OCI-LY7 (cell line): ENCODE results near the gene GPT2. TPM values are rescaled to one million over a fixed set of nuclear protein-coding genes. Genes with fewer than 3 reads are reported as not detected.

Source experiments
- BruUV-seq: library from RNA; stranded (reverse); fragments of 400-500 nt; replicated peaks from 2 replicates; lab custom pipeline; 2021; lab: Mats Ljungman, UMichigan
- CTCF ChIA-PET: fragments of 300-600 bp; sonication (Branson Sonifier 250); formaldehyde crosslinking; loops from one replicate; lab custom pipeline; 2022; ENCODE audit warnings: antibody characterized with exemption; ENCODE audit not compliant: unreplicated experiment; lab: Charles Lee
- POLR2A ChIA-PET: fragments of 300-600 bp; sonication (Branson Sonifier 250); formaldehyde crosslinking; loops from one replicate; lab custom pipeline; 2022; ENCODE audit warnings: antibody characterized with exemption; lab: Charles Lee
- DNase-seq: peaks from one replicate; pipeline ENCODE4 v3.0.0-alpha.2; 2015; ENCODE audit warnings: low spot score
- H2AFZ ChIP-seq: fragments of 200-600 bp; sonication (generic), shearing (Covaris generic); 2 replicates; pipeline ENCODE4 v1.6.1; 2014; ENCODE audit warnings: mild to moderate bottlenecking, antibody characterized with exemption, low read length, moderate library complexity
- H3K27ac ChIP-seq: fragments of 200-600 bp; sonication (generic); 2 replicates; pipeline ENCODE4 v1.5.1; 2014; ENCODE audit warnings: mixed run types, low read depth, mild to moderate bottlenecking, moderate library complexity, low read length, inconsistent platforms; ENCODE audit not compliant: poor library complexity, severe bottlenecking
- H3K36me3 ChIP-seq: fragments of 200-600 bp; sonication (generic); 2 replicates; pipeline ENCODE4 v1.6.1; 2014; ENCODE audit warnings: mild to moderate bottlenecking, antibody characterized with exemption, low read length, moderate library complexity, mixed read lengths; ENCODE audit not compliant: insufficient read depth
- H3K4me1 ChIP-seq: fragments of 200-600 bp; sonication (generic); 2 replicates; pipeline ENCODE4 v1.5.1; 2014; ENCODE audit warnings: mild to moderate bottlenecking, low read length; ENCODE audit not compliant: insufficient read depth, poor library complexity, severe bottlenecking
- H3K4me2 ChIP-seq: fragments of 200-600 bp; sonication (generic); 2 replicates; pipeline ENCODE4 v1.6.1; 2014; ENCODE audit warnings: mild to moderate bottlenecking, low read length
- H3K4me3 ChIP-seq: fragments of 200-600 bp; sonication (generic); 2 replicates; pipeline ENCODE4 v1.5.1; 2014; ENCODE audit warnings: mild to moderate bottlenecking, low read depth, low read length; ENCODE audit not compliant: poor library complexity, severe bottlenecking
- H3K79me2 ChIP-seq: fragments of 200-600 bp; sonication (generic); 2 replicates; pipeline ENCODE4 v1.6.1; 2016; ENCODE audit warnings: low read depth, mild to moderate bottlenecking, low read length, moderate library complexity, mixed read lengths; ENCODE audit not compliant: insufficient read depth
- H3K9me2 ChIP-seq: fragments of 200-600 bp; sonication (generic); 2 replicates; pipeline ENCODE4 v1.6.1; 2016; ENCODE audit warnings: mild to moderate bottlenecking, low read length, mixed read lengths; ENCODE audit not compliant: insufficient read depth
- H3K9me3 ChIP-seq: fragments of 200-600 bp; sonication (generic); 2 replicates; pipeline ENCODE4 v1.6.1; 2014; ENCODE audit warnings: mild to moderate bottlenecking, mixed run types, low read length, mixed read lengths
- H4K20me1 ChIP-seq: fragments of 200-600 bp; sonication (generic); 2 replicates; pipeline ENCODE4 v1.6.1; 2014; ENCODE audit warnings: mild to moderate bottlenecking, antibody characterized with exemption, low read length, moderate library complexity, mixed read lengths; ENCODE audit not compliant: insufficient read depth
- EZH2phosphoT487 ChIP-seq: fragments of 200-600 bp; sonication (generic); IDR thresholded peaks from 2 replicates; pipeline ENCODE4 v1.6.1; 2018; ENCODE audit warnings: low read depth, borderline replicate concordance, mild to moderate bottlenecking, mixed run types, antibody characterized with exemption, low read length, moderate library complexity, mixed read lengths
- intact Hi-C: fragments of 100-400 bp; cut with micrococcal nuclease; formaldehyde crosslinking; loops from one replicate; pipeline ENCODE4 v1.10.0; 2022; ENCODE audit not compliant: unreplicated experiment
- total RNA-seq, 2 experiments: library from RNA; depleted of rRNA in 1 of 2; stranded (reverse); fragments of >200 nt in 1 of 2; shearing (Covaris generic) in 1 of 2; gene quantifications; 2 replicates each; pipeline ENCODE4 v1.2.3, GENCODE V29; 2014 to 2022
- TF ChIP-seq, protein P1 (sequence below): fragments of 200-600 bp; sonication (generic); conservative IDR thresholded peaks from 2 replicates; pipeline ENCODE4 v1.5.1; 2014; ENCODE audit warnings: mild to moderate bottlenecking, antibody characterized with exemption, low read length, moderate library complexity, mixed read lengths

The GPT2 gene
- total RNA-seq, 2 experiments from 2014 or later: 42.5 to 105 TPM

- CTCF ChIA-PET: no interaction called here
- Histone ChIP-seq H3K4me1 (peaks cover 2% of the 10 kb centered on the region), H3K9me3 (no peaks in the 10 kb centered on the region), H3K79me2 (no peaks in the 10 kb centered on the region), H2AFZ (no peak overlapping the region), H3K27ac (no peak overlapping the region), H4K20me1 (no peaks in the 10 kb centered on the region), H3K9me2 (no peaks in the 10 kb centered on the region), H3K4me3 (no peak overlapping the region), H3K4me2 (no peak overlapping the region), H3K36me3 (peaks cover 9% of the 10 kb centered on the region)
- POLR2A ChIA-PET: interaction anchor here (0.7 to 1.1 kb wide), 3 partner anchors 24 to 1475 kb away, joined by 3 read pairs; partner anchors contain the start of gene DNAJA2
- intact Hi-C loops: loop anchor here (2.0 kb wide), 3 partner anchors 69 to 1215 kb away; no protein-coding TSS in a partner anchor
- DNase-seq: no peak
- no TSS peak for BruUV-seq
- TF ChIP-seq, protein P1, sequence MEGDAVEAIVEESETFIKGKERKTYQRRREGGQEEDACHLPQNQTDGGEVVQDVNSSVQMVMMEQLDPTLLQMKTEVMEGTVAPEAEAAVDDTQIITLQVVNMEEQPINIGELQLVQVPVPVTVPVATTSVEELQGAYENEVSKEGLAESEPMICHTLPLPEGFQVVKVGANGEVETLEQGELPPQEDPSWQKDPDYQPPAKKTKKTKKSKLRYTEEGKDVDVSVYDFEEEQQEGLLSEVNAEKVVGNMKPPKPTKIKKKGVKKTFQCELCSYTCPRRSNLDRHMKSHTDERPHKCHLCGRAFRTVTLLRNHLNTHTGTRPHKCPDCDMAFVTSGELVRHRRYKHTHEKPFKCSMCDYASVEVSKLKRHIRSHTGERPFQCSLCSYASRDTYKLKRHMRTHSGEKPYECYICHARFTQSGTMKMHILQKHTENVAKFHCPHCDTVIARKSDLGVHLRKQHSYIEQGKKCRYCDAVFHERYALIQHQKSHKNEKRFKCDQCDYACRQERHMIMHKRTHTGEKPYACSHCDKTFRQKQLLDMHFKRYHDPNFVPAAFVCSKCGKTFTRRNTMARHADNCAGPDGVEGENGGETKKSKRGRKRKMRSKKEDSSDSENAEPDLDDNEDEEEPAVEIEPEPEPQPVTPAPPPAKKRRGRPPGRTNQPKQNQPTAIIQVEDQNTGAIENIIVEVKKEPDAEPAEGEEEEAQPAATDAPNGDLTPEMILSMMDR: no peak
- no peak for TF ChIP-seq EZH2phosphoT487
Observed at GRCh38 chr16:46949241-46949892, 65.2 kb downstream of the GPT2 start.

DNA sequence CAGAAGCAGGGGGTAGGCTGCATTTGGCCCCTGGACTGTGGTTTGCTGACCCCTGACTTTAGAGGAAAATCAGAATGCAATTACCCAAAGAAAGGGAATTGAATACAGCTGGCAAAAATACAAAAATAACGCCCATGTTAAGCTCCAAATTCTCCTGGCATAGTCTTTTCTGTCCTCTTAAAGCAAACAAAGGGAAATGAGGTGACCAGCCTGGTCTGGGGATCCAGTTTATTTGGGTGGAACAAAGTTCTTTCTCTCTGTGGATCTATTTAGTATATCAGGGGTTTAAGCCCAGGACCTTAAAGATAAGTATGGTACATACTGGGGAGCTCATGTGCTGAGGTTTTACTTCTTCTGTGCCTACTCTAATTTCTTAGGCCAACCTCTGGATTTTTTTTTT is 65.8 kb downstream of the GPT2 start:
- intact Hi-C loops: no loop called here
- TF ChIP-seq EZH2phosphoT487: no peak
- TF ChIP-seq, protein P1: no peak
- DNase-seq: no peak
- ChIA-PET CTCF (no interaction called here), POLR2A (interaction anchor here (0.5 to 1.1 kb wide), 4 partner anchors 24 to 1475 kb away, joined by 3 read pairs; partner anchors contain the start of gene DNAJA2)
- H3K9me3 ChIP-seq: no peaks in the 10 kb centered on the region
- no peak overlapping the region for H3K4me3 ChIP-seq
- no peaks in the 10 kb centered on the region for H4K20me1 ChIP-seq
- no peak overlapping the region for H3K4me2 ChIP-seq
- no TSS peak for BruUV-seq
- H3K27ac ChIP-seq: no peak overlapping the region
- H3K79me2 ChIP-seq: no peaks in the 10 kb centered on the region
- H3K36me3 ChIP-seq: peaks cover 16% of the 10 kb centered on the region
- H2AFZ ChIP-seq: no peak overlapping the region
- no peaks in the 10 kb centered on the region for H3K9me2 ChIP-seq
- H3K4me1 ChIP-seq: peaks cover 2% of the 10 kb centered on the region

- Histone ChIP-seq H3K4me3 (no peak overlapping the region), H3K79me2 (peaks cover 3% of the 10 kb centered on the region; the same call in 1 of the 2 replicates), H3K9me3 (no peaks in the 10 kb centered on the region), H3K36me3 (peaks cover 59% of the 10 kb centered on the region), H3K9me2 (no peaks in the 10 kb centered on the region), H3K4me1 (no peaks in the 10 kb centered on the region), H3K4me2 (no peak overlapping the region), H3K27ac (no peak overlapping the region), H2AFZ (no peak overlapping the region), H4K20me1 (peaks cover under 1% of the 10 kb centered on the region; the same call in 1 of the 2 replicates)
- TF ChIP-seq EZH2phosphoT487: no peak
- TF ChIP-seq, protein P1: no peak
- DNase-seq: no peak
- intact Hi-C loops: no loop called here
- ChIA-PET POLR2A (interaction anchor here (0.5 kb wide), 1 partner anchor 205 kb away, joined by 3 read pairs; no protein-coding TSS in a partner anchor), CTCF (no interaction called here)
- BruUV-seq: no TSS peak
Observed at GRCh38 chr16:46954562-46954961, 70.4 kb downstream of the GPT2 start.
